GM19395 (cell line): ENCODE data around the gene HMGN5.

Experiments
- ATAC-seq: cut with Tn5 transposase; IDR thresholded peaks from one replicate; pipeline ENCODE4 v1.9.1; 2021; ENCODE audit warnings: mild to moderate bottlenecking, moderate library complexity; ENCODE audit not compliant: unreplicated experiment

Gene HMGN5, protein sequence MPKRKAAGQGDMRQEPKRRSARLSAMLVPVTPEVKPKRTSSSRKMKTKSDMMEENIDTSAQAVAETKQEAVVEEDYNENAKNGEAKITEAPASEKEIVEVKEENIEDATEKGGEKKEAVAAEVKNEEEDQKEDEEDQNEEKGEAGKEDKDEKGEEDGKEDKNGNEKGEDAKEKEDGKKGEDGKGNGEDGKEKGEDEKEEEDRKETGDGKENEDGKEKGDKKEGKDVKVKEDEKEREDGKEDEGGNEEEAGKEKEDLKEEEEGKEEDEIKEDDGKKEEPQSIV

DNA sequence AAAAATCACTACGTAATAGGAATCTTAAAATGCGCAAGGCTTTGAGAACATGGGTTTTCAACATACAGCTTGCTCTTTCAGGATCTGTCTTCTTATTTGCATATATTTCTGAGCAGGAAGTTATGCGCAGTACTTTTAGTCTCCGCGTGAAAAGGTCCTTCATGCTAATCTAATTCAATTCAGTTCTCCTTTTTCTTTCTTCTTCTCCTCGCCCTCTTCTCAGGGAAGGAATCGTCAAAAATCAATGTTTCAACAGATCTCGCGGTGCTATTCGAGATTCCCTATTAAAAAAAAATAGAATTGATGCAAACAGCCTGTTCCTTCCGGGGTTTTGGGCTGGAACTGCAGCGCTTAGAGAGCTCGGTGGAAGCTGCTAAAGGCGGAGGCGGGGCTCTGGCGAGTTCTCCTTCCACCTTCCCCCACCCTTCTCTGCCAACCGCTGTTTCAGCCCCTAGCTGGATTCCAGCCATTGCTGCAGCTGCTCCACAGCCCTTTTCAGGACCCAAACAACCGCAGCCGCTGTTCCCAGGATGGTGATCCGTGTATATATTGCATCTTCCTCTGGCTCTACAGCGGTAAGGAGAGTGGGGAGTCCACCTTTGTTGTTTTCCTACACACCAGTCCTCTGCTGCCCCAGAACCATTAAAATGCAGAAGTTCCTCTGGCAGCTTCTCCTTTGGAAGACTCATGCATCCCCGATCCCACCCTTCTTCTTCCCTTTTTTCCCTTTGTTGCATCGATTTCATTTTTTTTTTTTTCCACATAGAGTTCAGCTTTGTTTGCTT lies at the start of gene HMGN5, which contains the start of gene SH3BGRL:
Gene HMGN5, minus strand, starts transcription at position 243 of the 785 bp plus-strand sequence. CDS start 80,364 bp downstream, outside the sequence.
Gene SH3BGRL, plus strand, starts transcription at position 432 of the 785 bp plus-strand sequence. Its CDS starts 99 bp downstream, at position 531.
- ATAC-seq = peak; percentile 95

DNA sequence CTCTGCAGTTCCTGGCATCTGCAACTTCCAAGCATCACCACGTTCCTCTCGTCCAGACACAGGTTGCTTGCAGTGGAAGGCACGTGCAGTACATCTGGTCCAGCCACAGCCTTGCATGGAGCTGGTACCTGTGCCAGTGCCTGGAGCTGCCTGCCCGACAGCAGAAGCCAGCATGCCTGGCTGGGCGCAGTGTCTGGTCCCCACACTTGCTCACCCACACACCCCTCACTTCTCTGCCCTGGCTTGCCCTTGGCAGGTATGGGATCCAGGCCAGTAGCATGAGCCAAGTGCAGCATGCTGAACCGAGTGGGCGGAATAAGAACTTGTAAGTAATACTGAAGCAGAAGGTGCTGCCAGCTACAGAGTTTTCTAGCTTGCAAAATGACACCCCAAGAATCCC lies 40.0 kb upstream of the HMGN5 start:
- ATAC-seq = no peak

DNA sequence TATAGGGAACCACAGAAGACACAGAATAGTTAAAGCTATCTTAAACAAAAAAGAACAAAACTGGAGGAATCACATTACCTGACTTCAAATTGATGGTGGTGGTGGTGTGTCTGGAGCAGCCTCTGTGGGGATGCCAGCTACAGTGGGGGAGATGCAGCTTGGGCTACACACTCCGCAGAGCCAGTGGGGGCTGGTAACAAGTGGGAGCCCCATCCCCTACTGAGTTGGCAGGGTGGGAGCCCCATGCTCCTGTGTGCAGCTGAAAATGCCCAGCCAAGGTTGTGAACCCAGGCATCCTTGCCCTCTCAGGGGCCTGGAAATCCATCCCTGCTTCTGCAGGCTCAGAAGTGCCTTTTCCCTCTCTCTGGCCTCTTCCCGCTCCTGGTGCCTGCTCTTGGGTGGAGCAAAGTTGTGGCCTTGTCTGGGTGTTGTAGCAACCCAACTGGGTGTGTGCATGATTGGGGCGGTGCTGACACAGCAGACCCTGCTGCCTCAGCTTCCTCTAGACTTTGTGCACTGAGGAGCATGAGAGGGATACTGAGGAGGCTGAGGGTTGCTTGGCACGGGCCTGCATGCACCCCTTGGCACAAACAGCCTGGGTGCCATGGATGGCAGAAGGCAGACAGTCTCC lies 39.1 kb upstream of the HMGN5 start:
- ATAC-seq = no peak

DNA sequence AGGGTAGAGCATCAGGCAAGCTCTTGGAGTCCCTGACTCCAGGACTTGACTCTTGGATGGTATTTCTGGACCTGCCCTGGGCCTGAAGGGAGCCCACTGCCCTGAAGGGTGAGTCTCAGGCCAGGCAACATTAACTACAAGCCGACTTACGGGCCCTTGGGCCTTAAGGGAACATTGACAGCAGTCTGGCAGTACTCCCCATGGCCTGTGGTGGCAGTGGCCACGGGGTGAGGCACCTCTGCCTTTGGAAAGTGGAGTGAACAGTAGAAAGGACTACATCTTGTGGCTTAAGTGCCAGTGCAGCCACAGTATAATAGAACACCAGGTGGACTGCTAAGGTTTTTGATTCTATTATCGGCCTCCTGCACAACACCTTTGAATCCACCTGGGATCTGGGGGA lies 36.5 kb upstream of the HMGN5 start:
- no peak for ATAC-seq

DNA sequence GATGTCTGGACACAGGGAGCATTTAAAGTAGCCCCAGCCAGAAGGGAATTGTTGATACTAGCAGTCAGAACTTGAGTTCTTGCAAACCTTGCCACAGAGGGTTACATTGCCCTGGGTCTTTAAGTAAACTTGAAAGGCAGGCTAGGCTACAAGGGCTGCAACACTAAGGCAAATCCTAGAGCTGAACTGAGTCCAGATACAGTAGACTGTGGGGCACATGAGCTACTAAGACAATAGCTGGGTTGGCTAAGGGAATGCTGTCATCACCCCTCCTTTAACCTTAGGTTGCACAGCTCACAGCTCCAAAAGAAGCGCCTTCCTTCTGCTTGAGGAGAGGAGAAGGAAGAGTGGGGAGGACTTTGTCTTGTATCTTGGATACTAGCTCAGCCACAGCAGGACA lies 35.8 kb upstream of the HMGN5 start:
- no peak for ATAC-seq

DNA sequence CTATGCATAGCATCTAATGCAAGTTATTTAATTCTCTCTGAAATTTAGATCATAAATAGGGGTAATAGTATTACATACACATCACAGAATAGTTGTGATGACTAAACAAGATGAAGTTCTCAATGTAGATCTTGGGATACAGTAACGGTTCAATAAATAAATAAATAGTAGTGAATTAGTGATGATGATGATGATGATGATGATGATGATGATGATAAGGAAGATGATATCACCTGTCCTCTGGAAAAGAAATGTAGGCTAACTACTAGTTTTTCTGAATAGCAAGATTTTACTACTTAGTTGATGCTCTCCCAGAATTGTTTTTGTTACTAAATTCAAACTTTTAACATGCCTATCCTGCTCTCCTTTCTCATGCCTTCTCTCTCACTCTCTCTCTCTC lies 30.5 kb upstream of the HMGN5 start:
- no peak for ATAC-seq

DNA sequence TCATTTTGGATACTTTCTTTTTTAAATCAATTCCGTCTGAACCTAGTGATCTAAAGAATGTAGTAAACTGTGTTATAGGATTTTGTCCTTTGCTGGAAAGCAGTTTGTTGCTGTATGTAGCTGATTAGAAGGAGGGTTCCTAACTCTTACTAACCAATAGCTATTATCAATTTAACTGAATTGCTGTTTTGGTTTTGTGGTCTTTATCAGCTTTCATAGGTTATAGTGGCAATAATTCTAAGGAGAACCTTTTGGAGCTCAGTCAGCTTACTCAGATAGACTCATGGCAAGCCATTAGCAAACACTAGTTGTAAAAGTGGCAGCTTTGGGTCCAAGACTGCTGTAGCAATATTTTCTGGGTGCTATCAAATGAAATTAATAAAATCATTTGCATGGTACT lies 29.8 kb upstream of the HMGN5 start:
- ATAC-seq = no peak

DNA sequence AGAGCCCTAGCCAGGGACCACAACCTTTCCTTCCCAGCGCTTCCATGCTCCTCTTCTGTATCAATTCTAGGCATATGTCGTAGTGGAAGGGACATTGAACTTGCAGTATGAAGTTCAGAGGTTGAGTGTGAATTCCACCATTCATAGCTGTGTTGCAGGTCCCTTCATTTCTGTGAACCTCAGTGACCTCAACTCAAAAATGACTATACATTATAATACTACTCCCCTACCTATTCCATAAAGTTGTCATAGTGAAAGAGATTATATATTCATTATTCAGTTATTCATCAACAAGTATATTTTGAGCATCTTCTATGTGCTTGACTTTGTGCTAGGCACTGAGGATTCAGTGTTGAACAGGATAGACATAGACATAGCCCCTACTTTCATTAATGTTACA lies 28.2 kb upstream of the HMGN5 start:
- ATAC-seq = no peak

DNA sequence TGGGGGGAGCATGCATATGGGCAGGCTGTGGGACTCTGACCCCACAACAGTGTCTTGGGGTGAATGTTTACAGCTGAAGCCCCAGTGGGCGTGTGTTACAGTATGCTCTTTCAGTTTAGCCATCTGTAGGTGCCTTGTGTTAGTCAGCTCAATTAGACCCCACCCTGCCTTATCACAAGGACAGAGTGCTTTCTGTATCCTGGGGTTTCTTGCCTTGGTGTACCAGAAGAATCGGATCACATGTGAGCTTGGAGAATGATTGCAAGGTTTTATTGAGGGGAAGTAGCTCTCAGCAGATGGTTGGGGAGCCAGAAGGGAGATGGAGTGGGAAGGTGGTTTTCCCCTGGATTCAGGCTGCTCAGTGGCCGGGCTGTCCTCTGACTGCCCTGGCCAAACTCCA lies 27.5 kb upstream of the HMGN5 start:
- no peak for ATAC-seq

DNA sequence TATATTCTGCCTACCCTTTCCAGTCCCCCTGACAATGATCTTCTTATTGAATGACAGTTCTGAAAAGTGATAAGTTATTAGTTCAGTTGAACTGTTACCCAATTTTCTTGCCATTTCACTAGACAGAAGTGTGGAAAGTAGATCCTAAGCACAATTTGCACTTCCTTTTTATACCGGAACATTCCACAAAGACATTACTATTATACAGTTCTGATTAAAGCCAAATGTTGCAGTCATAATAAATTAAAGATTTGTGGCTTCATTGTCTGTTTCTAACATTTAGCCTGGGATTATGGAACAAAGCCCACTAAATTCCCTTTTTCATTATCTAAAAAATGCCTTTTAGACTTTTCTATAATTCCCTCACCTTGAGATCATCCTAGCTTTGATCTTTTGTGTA lies 14.0 kb upstream of the HMGN5 start:
- ATAC-seq = no peak

DNA sequence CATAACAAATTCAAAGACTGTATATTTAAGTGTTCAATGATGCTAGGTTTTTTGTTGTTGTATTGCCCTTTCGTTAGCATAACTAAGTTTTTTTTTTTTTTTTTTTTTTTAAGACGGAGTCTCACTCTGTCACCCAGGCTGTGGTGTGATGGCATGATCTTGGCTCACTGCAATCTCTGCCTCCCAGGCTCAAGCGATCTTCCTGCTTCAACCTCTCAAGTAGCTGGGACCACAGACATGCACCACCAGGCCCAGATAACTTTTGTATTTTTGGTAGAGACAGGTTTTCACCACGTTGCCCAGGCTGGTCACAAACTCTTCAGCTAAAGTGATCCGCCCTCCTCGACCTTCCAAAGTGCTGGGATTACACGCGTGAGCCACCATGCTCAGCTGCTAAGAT lies 7.2 kb upstream of the HMGN5 start:
- ATAC-seq = no peak

DNA sequence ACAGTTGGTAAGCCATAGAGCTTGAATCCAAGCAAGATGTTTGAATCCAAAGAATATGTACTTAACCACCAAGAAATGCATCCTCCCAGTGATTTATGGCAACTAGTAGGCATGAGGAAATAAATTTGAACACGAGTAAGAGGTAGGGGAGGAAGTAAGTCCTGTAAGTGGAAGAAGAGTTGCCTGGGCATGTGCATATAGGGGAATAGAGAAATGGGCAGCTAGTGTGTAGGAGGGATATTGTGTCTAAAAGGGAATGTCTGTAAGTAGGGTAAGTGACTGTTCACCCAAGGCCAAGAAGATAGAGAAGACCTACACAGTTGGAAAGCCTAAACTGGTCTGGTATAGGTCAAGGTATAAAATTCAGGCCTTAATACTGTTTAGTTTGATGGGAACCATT lies 4.8 kb upstream of the HMGN5 start:
- ATAC-seq = no peak

DNA sequence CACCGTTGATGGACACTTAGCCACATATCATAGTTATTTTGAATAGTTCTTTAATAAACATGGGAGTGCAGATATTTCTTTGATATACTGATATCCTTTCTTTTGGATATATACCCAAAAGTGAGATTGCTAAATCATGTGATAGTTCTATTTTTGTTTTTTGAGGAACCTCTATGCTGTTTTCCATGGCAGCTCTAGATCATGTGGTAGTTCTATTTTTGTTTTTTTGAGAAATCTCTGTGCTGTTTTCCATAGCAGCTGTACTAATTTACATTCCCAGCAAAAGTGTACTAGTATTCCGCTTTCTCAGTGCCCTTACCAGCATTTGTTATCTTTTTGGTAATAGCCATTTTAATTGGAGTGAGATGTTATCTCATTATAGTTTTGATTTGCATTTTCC lies 3.8 kb upstream of the HMGN5 start:
- ATAC-seq = no peak

DNA sequence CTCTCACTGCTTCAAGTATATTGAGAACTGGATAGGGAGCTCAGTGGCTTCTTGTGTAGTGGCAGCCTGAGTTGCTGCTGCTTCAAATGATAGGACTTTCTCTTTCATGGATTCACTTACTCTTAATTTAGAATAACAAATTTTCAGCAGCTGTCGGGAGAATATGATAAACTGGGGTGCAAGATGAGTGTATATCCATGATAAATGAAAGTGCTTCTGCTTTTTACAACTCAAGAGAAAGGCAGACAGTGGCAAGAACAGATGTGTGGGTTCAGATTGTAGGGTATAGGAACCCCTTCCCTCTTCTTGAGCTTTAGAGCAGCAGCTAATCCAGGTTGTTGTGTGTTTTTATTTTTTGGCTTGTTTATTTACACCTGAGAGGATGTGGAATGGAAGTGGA lies 1.2 kb upstream of the HMGN5 start:
- no peak for ATAC-seq

DNA sequence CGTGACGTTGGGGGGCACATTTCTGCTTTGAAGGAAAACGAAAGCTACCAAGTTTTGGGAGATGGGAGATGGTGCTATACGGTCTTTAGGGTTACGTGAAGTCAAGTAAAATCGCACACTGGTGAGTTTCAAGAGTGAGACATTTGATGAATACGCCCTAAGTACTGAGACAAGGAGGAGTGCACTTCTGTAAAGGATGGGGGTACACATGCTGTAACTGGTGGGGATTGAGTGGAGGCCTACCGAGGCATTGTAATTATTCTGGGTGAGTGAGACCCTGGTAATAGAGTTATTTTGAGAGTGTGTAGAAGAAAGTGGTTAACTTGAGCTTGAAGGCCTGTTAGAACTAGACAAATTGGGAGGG lies 725 bp upstream of the HMGN5 start:
- no peak for ATAC-seq

DNA sequence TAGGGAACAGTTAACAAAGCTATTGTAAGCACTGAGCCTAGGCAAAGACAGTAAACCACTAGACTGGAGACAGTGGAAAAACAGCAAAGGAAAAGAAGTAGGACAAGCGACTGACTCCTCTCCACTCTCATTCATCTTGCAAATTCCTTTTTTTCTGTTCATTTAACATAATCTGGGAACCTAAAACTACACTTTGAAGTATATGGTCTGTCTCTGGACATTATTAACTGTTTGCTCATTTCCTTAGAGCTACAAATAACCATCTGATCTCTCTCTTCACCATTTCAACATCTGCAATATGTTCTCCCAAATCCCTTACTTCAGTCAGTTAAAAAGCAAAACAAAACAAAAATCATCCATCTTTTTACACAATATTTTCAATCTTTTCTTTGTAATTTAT lies 642 bp downstream of the HMGN5 start:
- no peak for ATAC-seq

DNA sequence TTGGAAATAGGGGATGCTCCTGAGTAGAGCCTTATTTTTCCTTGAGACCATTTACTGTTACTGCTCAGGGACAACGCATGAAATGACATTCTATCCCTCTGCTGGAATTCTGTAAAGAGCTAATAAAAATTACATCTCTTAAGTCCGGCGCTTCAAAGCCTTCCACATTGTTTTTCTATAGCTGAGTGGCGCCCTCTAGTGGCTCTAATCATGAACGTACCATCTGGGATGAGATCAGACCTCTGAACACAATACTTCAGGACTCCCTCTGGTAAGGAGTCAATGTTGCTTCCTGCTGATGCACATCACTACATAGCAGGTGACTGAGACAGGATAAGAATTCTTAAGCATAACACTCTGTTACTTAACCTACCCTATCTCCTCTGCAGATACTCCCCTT lies 6.0 kb downstream of the HMGN5 start:
- peak; percentile 99 for ATAC-seq

DNA sequence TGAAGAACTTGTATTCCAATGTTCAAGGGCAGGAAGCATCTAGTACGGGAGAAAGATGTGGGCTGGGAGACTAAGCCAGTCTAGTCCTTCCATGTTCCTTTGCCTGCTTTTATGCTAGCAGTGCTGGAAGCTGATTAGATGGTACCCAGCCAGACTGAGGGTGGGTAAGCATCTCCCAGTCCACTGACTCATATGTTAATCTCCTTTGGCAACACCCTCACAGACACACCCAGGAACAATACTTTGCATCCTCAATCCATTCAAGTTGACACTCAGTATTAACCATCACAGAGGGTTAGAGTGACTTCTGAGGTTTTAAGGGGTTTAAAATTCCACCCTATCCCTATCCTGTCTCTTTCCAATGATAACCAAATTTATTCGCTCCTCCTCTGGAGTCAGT lies 6.5 kb downstream of the HMGN5 start:
- ATAC-seq = peak; percentile 16

DNA sequence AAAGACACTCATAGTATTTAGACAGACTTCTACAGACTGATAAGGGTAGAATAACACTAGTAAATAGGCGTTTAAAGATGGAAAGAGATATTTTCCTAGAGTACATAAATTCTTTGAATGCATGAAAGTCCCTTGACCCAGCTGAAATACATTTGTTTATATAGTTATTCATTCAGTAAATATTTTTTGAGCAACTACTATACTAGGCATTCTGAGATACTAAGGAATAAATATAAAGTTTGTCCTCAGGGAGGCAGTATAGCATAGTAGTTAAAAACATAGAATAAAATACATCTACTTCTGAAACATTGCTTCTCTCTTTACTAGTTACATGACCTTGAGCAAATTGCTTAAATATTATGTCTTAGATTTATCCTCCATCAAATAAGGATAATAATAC lies 27.4 kb downstream of the HMGN5 start:
- ATAC-seq = no peak

DNA sequence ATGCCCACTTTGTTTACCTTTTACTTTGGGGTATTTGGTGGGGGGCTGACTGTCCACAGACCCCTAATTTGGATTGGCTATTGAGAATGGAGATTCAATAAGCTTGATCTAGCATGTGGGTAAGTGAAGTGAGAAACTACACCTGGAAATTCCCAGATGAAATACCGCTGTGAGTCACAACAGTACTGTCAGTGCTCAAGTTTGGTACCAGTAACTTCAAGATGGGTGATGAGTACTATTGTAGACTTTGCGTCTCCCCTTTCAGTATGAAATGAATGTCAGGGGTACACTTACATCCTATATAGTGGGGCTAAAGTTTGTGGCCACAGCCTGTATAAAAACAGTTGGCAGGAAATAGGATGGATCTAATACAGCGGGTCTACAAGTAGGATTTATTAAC lies 33.3 kb downstream of the HMGN5 start:
- ATAC-seq = no peak

DNA sequence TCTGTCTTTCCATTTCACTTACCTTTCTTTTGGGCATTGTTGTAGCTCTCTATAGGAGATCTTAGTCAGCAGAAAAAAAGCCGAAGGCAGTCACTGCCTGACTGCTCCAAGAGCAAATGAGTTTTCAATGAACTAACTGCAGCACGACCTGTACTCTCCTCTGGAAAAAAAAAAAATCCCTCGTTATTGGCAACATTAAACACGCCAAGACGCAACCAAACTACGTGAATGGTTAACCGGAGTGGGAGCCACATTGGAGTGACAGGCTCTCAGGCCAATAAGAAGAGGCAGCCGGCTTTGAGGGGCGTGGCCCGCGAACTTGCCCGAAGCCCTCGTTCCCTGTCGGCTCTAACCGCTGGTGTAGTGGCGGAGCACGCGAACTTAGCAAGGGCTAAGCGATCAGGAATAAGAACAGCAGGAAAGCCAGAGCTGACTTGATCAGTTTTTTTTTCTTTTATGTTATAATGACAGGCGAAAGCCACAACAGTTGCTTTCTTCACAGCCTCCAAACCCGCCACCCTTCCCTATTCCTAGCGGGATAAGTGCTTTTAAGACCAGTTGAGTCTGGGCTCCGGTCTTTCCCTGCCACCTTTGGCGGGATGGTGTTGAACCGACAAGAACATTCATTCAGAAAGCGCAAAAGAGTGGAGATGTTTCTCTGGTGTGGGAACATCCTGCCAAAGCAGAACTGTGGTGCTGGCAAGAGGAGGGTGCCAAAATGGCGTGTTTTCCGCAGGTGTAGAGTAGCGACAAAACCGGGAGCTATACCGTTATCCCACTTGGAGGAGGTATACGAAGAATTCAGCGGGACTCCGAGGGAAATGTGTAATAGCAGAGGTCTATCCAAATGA lies 80.0 kb downstream of the HMGN5 start:
- peak; percentile 92 for ATAC-seq
